ENCODE results near the gene VPS54. TPM values are rescaled to one million over a fixed set of nuclear protein-coding genes. Genes with fewer than 3 reads are reported as not detected.

VPS54 gene
- total RNA-seq, 1 donor from 2014 or later, result 15.3 TPM

DNA sequence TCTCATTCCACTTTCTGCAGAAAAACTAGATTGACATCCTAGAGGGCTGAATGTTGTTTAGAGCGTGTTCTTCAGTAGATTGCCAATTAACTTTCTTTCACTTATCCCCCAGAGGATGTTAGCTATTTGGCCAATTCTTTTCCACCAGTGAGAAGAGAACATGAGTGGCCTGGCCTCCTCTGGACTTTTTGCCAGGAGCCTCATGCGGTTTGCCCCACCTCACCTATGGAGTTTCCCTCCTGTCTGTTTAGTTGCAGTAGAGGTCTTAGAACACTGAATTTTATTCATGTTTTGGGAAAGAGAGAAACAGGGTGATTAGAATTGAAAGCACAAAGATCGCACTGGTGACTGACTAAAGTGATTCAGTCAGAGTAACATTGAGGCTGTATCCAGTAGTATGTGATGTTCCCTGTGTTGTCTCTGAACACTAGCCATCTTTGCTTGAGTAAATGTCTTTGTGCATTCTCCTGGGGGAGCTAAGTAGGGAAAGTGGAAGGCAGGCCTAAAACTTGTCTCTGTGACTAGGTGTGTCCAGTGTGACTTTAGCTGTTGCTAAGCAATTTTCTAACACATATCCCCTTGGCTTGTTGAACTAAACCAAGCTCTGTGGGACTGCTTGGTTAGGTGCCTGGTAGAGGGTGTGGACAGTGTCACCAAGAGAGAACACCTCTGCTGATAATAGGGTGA is 143.5 kb downstream of the VPS54 start:
- TF ChIP-seq, protein P1, sequence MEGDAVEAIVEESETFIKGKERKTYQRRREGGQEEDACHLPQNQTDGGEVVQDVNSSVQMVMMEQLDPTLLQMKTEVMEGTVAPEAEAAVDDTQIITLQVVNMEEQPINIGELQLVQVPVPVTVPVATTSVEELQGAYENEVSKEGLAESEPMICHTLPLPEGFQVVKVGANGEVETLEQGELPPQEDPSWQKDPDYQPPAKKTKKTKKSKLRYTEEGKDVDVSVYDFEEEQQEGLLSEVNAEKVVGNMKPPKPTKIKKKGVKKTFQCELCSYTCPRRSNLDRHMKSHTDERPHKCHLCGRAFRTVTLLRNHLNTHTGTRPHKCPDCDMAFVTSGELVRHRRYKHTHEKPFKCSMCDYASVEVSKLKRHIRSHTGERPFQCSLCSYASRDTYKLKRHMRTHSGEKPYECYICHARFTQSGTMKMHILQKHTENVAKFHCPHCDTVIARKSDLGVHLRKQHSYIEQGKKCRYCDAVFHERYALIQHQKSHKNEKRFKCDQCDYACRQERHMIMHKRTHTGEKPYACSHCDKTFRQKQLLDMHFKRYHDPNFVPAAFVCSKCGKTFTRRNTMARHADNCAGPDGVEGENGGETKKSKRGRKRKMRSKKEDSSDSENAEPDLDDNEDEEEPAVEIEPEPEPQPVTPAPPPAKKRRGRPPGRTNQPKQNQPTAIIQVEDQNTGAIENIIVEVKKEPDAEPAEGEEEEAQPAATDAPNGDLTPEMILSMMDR (conservative IDR thresholded peaks at IDR 0.05; ENCODE audit: low read depth, low read length), result no peak
- H3K4me3 ChIP-seq (ENCODE audit: low read depth, low read length), result no peak overlapping the region
- no peak for DNase-seq (ENCODE audit: low read depth)

DNA sequence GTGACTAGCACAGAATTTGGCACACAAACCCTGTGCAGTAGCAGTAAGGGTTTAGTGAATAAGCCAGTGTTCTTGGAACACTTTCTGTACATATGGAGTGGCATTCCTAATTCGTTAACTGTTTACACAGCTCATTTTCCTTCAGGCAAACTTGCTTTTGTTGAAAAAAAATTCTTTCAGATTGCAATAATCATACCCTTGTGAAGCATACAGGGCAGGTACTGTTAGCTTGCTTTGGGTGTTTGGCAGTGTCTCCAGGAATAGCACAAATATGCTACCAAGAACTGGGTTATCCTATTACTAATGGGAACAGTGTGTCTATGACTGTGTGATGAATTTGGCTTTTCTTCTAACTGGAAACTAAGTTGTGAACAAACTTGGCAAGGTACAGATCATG is 144.1 kb downstream of the VPS54 start:
- DNase-seq (ENCODE audit: low read depth), result no peak
- no peak overlapping the region for H3K4me3 ChIP-seq (ENCODE audit: low read depth, low read length)
- TF ChIP-seq, protein P1 (conservative IDR thresholded peaks at IDR 0.05; ENCODE audit: low read depth, low read length), result no peak

DNA sequence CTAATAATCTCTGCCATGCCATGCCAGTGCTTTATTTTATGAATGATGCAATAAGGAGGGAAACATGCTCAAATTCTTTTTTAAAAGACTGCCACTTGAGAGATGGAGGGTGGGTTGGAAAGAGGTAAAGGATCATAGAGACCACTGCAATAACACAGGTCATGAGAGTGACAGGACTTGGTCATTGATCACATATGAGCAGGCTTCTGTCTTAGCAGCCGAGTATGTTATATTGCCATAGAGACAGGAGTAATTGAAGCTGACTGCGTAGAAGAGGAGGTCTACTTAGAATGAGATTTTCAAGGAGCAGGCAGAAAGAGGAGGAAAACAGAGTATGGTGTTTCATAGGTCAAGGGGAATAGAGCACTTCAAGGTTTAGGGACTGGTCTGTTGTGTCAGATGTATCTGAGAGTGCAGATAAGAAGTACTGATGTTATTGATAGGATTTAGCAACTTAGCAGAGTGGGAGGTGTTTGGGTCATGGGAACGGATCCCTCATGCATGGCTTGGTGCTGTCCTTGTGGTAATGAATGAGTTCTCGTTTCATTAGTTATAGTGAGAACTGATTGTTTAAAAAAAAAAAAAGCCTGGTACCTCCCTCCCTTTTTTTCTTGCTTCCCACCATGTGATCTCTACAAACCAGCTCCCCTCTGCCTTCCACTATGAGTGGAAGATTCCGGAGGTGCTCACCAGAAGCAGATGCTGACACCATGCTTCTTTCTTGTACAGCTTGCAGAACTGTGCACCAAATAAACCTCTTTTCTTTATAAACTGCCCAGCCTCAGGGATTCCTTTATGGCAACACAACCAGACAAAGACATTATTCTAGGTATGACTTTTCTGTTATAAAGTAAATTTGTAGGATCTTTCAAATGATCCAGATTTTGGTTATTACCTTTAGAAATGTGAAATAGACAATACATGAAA is 144.8 kb downstream of the VPS54 start:
- H3K4me3 ChIP-seq (ENCODE audit: low read depth, low read length), result no peak overlapping the region
- TF ChIP-seq, protein P1 (conservative IDR thresholded peaks at IDR 0.05; ENCODE audit: low read depth, low read length), result no peak
- DNase-seq (ENCODE audit: low read depth), result no peak

DNA sequence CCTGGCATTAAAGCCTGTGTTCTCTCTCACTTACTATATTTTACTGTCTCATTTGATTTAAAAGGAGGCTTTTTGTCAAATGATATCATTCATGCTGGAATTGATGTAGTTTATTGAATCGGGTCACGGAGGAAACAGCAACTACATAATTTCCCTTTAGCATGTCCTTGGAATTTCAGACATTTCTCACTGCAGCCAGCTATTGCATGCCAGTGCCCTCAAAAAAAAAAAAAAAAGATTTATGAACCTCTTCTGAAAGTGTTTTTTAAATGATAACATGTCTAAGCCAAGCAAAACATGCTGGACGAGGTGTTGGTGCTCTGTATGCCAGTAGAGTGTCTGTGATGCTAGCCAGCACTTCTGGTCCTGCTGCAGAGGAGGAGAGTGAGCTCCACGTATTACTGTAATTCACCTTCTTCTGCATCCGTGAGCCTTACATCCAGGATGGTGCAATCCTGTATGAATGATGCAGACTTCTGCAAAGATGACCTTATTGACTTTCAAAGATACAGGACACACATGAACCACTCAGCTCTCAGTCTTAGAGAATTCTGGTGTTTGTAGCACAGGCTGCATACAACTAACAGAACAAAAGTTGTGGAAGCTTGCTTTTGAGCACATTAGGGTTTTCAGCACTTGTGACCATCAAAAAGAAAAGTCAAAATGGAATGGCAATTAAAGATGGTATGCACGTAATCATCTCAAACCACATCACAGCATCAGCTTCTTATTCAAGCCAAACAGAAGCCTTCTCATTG is 146.5 kb downstream of the VPS54 start:
- no peak for DNase-seq (ENCODE audit: low read depth)
- TF ChIP-seq, protein P1 (conservative IDR thresholded peaks at IDR 0.05; ENCODE audit: low read depth, low read length), result no peak

DNA sequence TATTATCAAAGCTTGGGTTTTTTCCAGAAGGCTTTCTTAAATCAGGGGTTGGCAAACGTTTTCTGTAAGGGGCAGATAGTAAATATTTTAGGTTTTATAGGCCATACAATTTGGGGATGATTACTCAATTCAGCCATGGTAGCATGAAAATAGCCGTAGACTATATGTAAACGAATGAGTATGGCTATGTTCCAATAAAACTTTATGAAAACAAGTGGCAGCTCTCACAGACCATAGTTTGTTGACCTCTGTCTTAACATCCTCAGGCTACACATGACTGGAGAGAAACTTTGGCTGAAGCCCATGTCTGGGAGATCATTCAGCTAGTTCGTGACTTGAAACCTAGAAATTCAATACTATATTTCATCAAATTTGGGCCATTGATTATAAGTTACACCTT is 147.4 kb downstream of the VPS54 start:
- no peak for DNase-seq (ENCODE audit: low read depth)
- TF ChIP-seq, protein P1 (conservative IDR thresholded peaks at IDR 0.05; ENCODE audit: low read depth, low read length), result no peak
- no peak overlapping the region for H3K4me3 ChIP-seq (ENCODE audit: low read depth, low read length)

More for the DNA sequence above, 146.5 kb downstream of the VPS54 start:
- no peak overlapping the region for H3K4me3 ChIP-seq (ENCODE audit: low read depth, low read length)

DNA sequence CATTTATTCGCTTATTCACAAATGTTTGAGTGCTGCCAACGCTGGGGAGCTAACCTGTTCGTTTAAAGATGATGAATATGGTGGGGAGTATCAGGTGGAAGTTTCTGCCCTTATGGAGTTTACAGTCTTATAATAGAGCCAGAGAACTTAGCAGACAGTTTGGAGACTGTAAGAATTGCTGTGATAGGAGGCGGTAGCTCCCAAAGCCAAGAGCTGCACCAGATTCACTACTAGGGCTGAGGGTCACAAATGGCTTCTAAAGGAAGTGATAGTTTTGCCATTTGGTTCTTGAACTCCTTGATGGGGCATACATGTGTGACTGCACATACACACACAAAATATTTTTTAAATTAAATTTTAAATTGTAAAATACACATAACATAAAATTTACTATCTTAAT is 148.5 kb downstream of the VPS54 start:
- no peak for DNase-seq (ENCODE audit: low read depth)
- TF ChIP-seq, protein P1 (conservative IDR thresholded peaks at IDR 0.05; ENCODE audit: low read depth, low read length), result no peak
- no peak overlapping the region for H3K4me3 ChIP-seq (ENCODE audit: low read depth, low read length)
